HT-29 (cell line): Measurements from ENCODE around the gene PRAMEF11. TPM values are rescaled to one million over a fixed set of nuclear protein-coding genes. Genes with fewer than 3 reads are reported as not detected.

ENCODE experiments used
- DNase-seq: peaks from one replicate; pipeline ENCODE4 v3.0.0-alpha.2; 2015; ENCODE audit warnings: low spot score
- total RNA-seq: library from RNA; depleted of rRNA; stranded (reverse); fragments of >200 nt; shearing (Covaris generic); gene quantifications from 2 replicates; pipeline ENCODE4 v1.2.3, GENCODE V29; 2014; rRNA removed

Gene PRAMEF11
- total RNA-seq, 1 experiment from 2014 or later: not detected

- DNase-seq: no peak
These were observed 56.3 kb downstream of the PRAMEF11 start for GRCh38 chr1:12774801-12775345.

Other genes with a start within 250 kb of the PRAMEF11 start
- gene DHRS3, start 213.2 kb downstream of the PRAMEF11 start, total RNA-seq: 84.8 and 90.2 TPM in 2 replicates
- gene AADACL4, start 187.3 kb downstream of the PRAMEF11 start, total RNA-seq: not detected in 2 replicates
- gene AADACL3, start 115.3 kb downstream of the PRAMEF11 start, total RNA-seq: not detected in 2 replicates
- gene CFAP107, start 85.2 kb downstream of the PRAMEF11 start, total RNA-seq: not detected in 2 replicates
- gene PRAMEF12, start 57.7 kb downstream of the PRAMEF11 start, total RNA-seq: not detected in 2 replicates
- not detected in 2 replicates for gene PRAMEF1, start 40.0 kb downstream of the PRAMEF11 start, total RNA-seq
- not detected in 2 replicates for gene HNRNPCL1, start 17.3 kb upstream of the PRAMEF11 start, total RNA-seq
- gene PRAMEF2, start 25.7 kb upstream of the PRAMEF11 start, total RNA-seq: not detected in 2 replicates
- gene PRAMEF4, start 54.8 kb upstream of the PRAMEF11 start, total RNA-seq: not detected in 2 replicates
- not detected in 2 replicates for gene PRAMEF10, start 66.9 kb upstream of the PRAMEF11 start, total RNA-seq
- not detected in 2 replicates for gene PRAMEF7, start 85.2 kb upstream of the PRAMEF11 start, total RNA-seq
- gene PRAMEF6, start 116.2 kb upstream of the PRAMEF11 start, total RNA-seq: not detected in 2 replicates
- gene PRAMEF27, start 225.2 kb upstream of the PRAMEF11 start, total RNA-seq: not detected in 2 replicates
- not detected in 2 replicates for gene HNRNPCL3, start 229.4 kb upstream of the PRAMEF11 start, total RNA-seq
- not detected in 2 replicates for gene PRAMEF25, start 239.4 kb upstream of the PRAMEF11 start, total RNA-seq